ENCODE results near the gene TEAD1.
A peak's percentile ranks its signal among the peaks of the same experiment; 100 is the strongest.

TEAD1 gene

DNA sequence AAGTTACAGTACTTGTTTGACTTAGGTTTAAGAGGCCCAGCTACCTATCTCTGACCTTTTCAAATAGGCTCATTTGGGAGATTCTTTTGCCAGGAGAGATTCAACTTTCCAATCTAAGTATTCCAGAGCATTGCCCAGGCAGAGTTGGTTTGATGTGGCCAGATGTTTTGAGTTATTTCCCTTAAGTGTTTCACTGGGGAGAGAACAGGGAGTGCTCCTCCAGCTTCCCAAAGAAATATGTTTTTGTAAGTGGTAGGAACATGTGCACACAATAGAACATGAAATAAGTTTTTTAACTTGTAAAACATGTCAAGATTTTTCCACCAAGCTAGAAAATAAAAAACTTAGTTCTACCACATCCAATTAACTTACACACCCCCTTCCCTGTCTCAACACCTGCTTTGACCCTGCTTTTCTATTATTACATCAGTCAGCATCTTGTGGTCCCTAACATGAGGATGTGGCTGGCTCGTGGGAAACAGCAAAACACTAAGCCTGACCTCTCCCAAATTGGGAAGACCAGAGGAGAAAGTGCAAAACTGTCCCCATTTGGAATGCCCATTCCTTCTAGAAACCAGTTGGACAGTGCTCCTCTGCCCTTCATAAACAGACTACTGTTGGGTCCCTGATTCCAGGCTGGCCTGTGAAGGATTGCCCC is 264.5 kb downstream of the TEAD1 start:
- DNase-seq (ENCODE audit: low read depth in 2 of 2) = no peak

GRCh38 chr11:12941671-12942070 is 267.4 kb downstream of the TEAD1 start:
- DNase-seq (ENCODE audit: low read depth in 2 of 2) = no peak

GRCh38 chr11:12942157-12942556 is 267.9 kb downstream of the TEAD1 start:
- no peak for DNase-seq (ENCODE audit: low read depth in 2 of 2)

DNA sequence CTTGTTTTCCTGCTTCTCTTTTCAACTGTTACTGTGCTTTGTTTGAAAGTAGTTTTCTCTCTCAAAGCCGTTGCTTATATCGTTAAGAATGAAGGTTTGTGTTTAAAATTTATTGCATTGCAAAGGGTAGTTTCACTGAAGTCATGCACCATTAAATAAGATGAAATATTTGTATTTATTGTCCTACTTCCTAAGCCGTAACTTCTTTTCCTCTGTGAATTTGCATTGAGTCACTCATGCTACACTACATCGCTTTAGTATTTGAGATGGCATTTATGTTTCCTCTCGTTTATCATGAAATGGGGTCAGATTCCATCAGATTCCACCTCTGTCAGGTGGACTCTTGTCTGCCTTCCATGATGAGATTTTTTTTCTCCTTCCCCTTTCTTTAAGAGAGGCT is 269.1 kb downstream of the TEAD1 start:
- no peak for DNase-seq (ENCODE audit: low read depth in 2 of 2)

DNA sequence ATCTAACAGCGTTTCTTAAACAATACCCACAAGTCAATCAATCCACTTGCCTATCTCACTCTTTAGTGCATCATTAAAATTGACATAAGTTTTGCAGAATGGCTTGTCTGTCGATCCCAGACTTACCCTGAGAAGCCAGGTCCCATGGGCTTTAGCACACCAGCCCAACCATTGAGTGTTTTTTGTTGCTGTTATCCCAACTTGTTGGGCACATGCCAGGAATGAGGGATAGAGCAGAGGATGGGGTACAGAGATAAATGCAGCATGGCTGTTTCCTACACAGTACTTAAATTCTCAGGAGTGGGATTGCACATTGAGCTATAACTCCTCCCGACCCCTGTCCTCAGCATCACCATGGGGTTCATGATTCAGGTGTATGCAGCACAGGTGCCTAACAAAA is 270.7 kb downstream of the TEAD1 start:
- no peak for DNase-seq (ENCODE audit: low read depth in 2 of 2)

GRCh38 chr11:12949453-12949852 is 275.2 kb downstream of the TEAD1 start:
- DNase-seq (ENCODE audit: low read depth in 2 of 2) = no peak

DNA sequence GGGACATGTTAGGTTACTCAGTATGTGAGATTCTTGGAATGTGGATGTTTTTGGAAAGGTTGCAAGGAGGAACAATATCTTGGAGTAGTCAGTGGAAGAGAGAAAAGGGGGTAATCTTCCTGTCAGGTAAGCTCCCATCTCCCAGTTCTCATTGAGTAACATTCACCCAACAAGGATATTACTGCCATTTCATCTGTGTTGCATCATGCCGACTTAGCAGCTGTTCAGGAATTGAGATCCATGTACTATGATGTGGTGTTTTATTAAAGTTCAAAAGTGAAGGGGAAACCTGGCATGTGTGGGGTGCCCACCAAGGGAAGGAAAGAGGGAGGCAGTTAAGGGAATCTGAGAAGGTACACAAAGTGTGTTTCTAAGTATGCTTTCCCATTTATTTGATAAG is 276.4 kb downstream of the TEAD1 start:
- no peak for DNase-seq (ENCODE audit: low read depth in 2 of 2)

GRCh38 chr11:12951376-12951775 is 277.2 kb downstream of the TEAD1 start:
- DNase-seq (ENCODE audit: low read depth in 2 of 2) = no peak

DNA sequence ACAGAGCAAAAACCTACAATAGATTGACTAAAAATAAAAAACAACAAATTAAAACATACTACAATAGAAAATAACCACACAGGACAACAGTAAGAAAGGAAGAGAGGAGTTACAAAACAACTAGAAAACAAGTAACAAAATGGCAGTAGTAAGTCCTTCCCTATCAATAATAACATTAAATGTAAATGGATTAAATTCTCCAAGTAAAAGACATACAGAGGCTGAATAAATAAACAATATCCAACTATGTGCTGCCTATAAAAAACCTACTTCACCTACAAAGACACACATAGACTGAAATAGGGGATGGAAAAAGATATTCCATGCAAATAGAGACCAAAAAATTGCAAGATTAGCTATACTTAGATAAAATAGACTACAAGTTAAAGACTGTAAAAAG is 277.9 kb downstream of the TEAD1 start:
- no peak for DNase-seq (ENCODE audit: low read depth in 2 of 2)

DNA sequence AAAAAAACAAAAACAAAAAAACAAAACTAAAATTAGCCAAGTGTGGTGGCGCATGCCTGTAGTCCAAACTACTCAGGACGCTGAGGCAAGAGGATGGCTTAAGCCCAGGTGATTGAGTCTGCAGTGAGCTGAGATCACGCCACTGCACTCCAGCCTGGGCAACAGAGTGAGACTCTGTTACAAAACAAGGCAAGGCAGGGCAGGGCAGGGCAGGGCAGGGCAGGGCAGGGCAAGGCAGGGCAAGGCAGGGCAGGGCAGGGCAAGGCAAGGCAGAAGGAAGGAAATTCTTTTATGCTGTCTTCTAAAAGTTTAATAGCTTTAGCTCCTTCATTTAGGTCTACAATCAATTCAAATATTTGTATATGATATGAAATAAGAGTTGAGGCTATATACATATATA is 284.8 kb downstream of the TEAD1 start:
- no peak for DNase-seq (ENCODE audit: low read depth in 2 of 2)

DNA sequence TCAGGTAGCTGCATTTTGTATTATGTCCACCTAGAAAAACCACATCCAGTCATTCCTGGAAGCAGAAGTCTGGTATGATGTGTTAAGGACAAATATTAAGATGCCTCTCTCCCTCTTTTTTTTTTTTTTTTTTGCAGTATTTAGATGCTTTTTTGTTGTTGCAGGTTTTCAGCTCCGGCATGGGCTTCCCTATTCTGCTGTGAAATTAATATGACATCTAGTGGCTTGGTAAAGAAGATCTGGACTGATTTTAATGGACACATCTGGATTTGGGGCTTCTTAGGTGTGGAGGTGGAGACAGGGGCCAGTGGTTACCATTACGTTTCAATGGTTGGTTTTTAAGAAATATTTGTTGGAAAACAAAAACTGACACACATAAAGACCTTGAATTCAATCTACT is 287.4 kb downstream of the TEAD1 start:
- no peak for DNase-seq (ENCODE audit: low read depth in 2 of 2)

GRCh38 chr11:12962306-12962705 is 288.1 kb downstream of the TEAD1 start:
- DNase-seq (ENCODE audit: low read depth in 2 of 2) = no peak

GRCh38 chr11:12963051-12963450 is 288.8 kb downstream of the TEAD1 start:
- DNase-seq (ENCODE audit: low read depth in 2 of 2) = no peak

GRCh38 chr11:12963792-12964536 is 289.7 kb downstream of the TEAD1 start:
- DNase-seq (ENCODE audit: low read depth in 2 of 2) = peak; percentile 58 to 60

GRCh38 chr11:12964650-12965049 is 290.4 kb downstream of the TEAD1 start:
- DNase-seq (ENCODE audit: low read depth in 2 of 2) = no peak

DNA sequence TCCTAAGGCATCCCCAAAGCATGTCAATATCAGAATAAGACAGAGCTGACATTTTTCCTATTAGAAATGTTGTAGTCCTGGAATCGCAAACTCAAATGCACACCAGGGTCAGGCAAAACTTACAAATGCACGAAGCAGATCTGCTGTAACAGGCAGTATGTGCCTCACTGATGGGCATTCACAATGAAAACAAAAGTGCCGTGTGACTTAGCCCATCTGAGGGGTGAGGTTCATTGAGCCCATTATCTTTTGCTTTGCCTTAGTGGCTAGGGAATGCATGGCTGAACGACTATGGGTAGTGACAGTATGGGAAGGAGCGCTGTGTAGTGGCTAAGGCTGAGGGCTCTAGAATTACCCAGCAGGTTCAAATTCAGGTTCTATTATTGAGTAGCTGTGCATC is 291.8 kb downstream of the TEAD1 start:
- DNase-seq (ENCODE audit: low read depth in 2 of 2) = no peak

GRCh38 chr11:12968101-12968500 is 293.9 kb downstream of the TEAD1 start:
- no peak for DNase-seq (ENCODE audit: low read depth in 2 of 2)

GRCh38 chr11:12968826-12969225 is 294.6 kb downstream of the TEAD1 start:
- no peak for DNase-seq (ENCODE audit: low read depth in 2 of 2)

GRCh38 chr11:12971955-12972354 is 297.7 kb downstream of the TEAD1 start:
- DNase-seq (ENCODE audit: low read depth in 2 of 2) = no peak

DNA sequence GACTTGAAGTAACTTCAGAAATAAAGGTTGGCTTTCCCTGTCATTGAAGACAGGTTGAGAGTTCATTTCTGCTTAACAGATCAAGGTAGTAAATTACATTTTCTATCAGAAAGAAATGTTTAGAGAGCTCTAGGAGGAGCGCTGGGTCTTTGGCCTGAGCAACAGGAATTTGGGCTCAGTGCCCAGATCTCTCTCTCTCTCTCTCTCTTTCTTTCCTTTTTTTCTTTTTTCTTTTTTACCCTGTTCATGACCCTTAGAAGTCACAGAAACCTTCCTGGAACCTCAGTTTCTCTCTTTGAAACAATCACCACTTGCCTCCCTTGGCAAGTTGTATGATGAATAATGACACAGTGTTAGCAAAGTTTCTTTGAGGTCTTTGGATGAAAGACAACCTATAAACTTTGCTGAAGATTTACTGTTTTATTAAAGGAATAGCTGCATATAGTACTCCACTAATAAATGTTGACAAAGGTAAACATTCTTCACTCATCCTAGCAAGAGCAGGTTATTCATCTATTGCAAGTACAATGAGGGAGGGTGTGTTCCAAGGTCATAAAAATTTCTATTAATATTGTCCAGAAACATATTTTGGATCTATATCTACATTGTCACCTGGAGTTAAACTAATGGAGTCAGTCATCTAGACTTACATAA is 299.4 kb downstream of the TEAD1 start:
- DNase-seq (ENCODE audit: low read depth in 2 of 2) = no peak

- DNase-seq (ENCODE audit: low read depth in 2 of 2) = no peak
These were observed 301.0 kb downstream of the TEAD1 start for GRCh38 chr11:12975195-12975594.

DNA sequence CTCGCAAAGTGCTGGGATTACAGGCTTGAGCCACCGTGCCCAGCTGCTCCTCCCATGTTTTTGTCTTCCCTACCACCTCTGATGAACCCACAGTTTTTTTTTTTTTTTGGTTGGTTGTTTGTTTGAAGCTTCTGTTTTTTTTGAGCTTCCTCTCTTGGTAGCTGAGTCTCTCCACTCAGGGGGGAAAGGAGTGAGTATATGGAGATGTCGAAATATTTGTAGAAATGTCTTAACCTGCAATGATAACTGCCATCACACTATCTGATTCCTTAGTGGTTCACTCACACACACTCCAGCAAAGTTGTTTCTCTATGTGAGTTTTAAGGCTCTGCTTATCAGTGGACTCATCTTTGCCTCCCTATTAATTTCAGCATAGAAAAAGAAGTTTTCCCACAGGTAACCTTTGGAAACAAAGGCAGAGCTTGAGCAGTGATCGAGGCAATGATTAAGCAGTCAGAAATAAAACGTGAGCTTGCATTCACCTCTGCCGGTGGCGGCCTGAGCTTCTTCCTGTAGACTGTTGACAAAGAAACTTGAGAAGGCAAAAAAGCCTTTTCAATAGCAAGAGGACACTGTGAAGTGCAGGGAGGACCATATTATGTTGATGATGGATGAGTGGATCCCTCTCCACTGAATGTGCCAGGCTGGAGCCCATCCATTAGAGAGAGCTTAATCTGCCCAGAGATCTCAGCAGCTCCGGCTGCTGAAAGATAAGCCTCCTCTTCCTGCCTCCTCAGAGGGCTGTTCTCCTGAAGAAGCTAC is 305.9 kb downstream of the TEAD1 start:
- no peak for DNase-seq (ENCODE audit: low read depth in 2 of 2)
